HAP-1 (cell line): ENCODE measurements around the gene SCEL.
A peak's percentile ranks its signal among the peaks of the same experiment; 100 is the strongest.

Experiments
- DNase-seq, 2 experiments: peaks; one replicate each; pipeline ENCODE4 v3.0.0-alpha.2; 2016 to 2020; ENCODE audit warnings: low spot score in 2 of 2
- H3K27me3 ChIP-seq: fragments of 250-450 bp; sonication (Bioruptor Pico); 2 replicates; pipeline ENCODE4 v1.5.1; 2020; ENCODE audit warnings: low read depth, mild to moderate bottlenecking, moderate library complexity
- H3K36me3 ChIP-seq: fragments of 250-450 bp; sonication (Bioruptor Pico); replicated peaks from 2 replicates; pipeline ENCODE4 v1.5.1; 2020; ENCODE audit warnings: mild to moderate bottlenecking
- H3K4me1 ChIP-seq: fragments of 250-450 bp; sonication (Bioruptor Pico); 2 replicates; pipeline ENCODE4 v1.5.1; 2020; ENCODE audit warnings: mild to moderate bottlenecking
- H3K4me3 ChIP-seq: fragments of 250-450 bp; sonication (Bioruptor Pico); 2 replicates; pipeline ENCODE4 v1.5.1; 2020; ENCODE audit warnings: mild to moderate bottlenecking, moderate library complexity
- H3K9me3 ChIP-seq: fragments of 250-450 bp; sonication (Bioruptor Pico); 2 replicates; pipeline ENCODE4 v1.5.1; 2020; ENCODE audit warnings: mild to moderate bottlenecking, moderate library complexity
- in situ Hi-C: fragments of 300-500 bp; cut with MboI; formaldehyde crosslinking; loops from 3 replicates; pipeline ENCODE4 v1.14.3; 2020; ENCODE audit warnings: low sequenced_read_pairs, inconsistent platforms, mixed read lengths

Gene SCEL

GRCh38 chr13:77535448-77535847 is at the start of gene SCEL:
TSS of gene SCEL (plus strand) at chr13:77535706. CDS start at chr13:77555876, 20,170 bp downstream.
- Histone ChIP-seq H3K4me1 (no peaks in the 10 kb centered on the region), H3K4me3 (no peak within 1 kb of the TSS), H3K27me3 (peaks cover 18% of the 10 kb centered on the region), H3K9me3 (no peaks in the 10 kb centered on the region), H3K36me3 (no peaks in the 10 kb centered on the region)
- in situ Hi-C loops: no loop called here
- DNase-seq: no peak

- Histone ChIP-seq H3K27me3 (no peaks in the 10 kb centered on the region), H3K4me3 (no peak overlapping the region), H3K36me3 (no peaks in the 10 kb centered on the region), H3K9me3 (no peaks in the 10 kb centered on the region), H3K4me1 (no peaks in the 10 kb centered on the region)
- in situ Hi-C loops: no loop called here
- DNase-seq: no peak
These were observed 45.8 kb upstream of the SCEL start for GRCh38 chr13:77489566-77490337.

- H3K36me3 ChIP-seq: no peaks in the 10 kb centered on the region
- H3K9me3 ChIP-seq: no peaks in the 10 kb centered on the region
- in situ Hi-C loops: no loop called here
- H3K4me1 ChIP-seq: no peaks in the 10 kb centered on the region
- H3K4me3 ChIP-seq: no peak overlapping the region
- peak in 1 of 2 experiments; percentile 41 for DNase-seq
- H3K27me3 ChIP-seq: no peaks in the 10 kb centered on the region
These were observed 42.5 kb upstream of the SCEL start for GRCh38 chr13:77492982-77493381.

- no peaks in the 10 kb centered on the region for H3K36me3 ChIP-seq
- H3K4me3 ChIP-seq: no peak overlapping the region
- in situ Hi-C loops: no loop called here
- DNase-seq: no peak
- no peaks in the 10 kb centered on the region for H3K9me3 ChIP-seq
- H3K4me1 ChIP-seq: no peaks in the 10 kb centered on the region
- no peaks in the 10 kb centered on the region for H3K27me3 ChIP-seq
These were observed 41.3 kb upstream of the SCEL start for GRCh38 chr13:77494226-77494625.

- no peak overlapping the region for H3K4me3 ChIP-seq
- no peaks in the 10 kb centered on the region for H3K9me3 ChIP-seq
- DNase-seq: no peak
- in situ Hi-C loops: no loop called here
- no peaks in the 10 kb centered on the region for H3K36me3 ChIP-seq
- H3K27me3 ChIP-seq: no peaks in the 10 kb centered on the region
- H3K4me1 ChIP-seq: no peaks in the 10 kb centered on the region
These were observed 38.2 kb upstream of the SCEL start for GRCh38 chr13:77497350-77497749.

- Histone ChIP-seq H3K4me1 (no peaks in the 10 kb centered on the region), H3K36me3 (no peaks in the 10 kb centered on the region), H3K27me3 (no peaks in the 10 kb centered on the region), H3K4me3 (no peak overlapping the region), H3K9me3 (no peaks in the 10 kb centered on the region)
- DNase-seq: no peak
- in situ Hi-C loops: no loop called here
These were observed 37.7 kb upstream of the SCEL start for GRCh38 chr13:77497835-77498234.

GRCh38 chr13:77502104-77502720 is 33.3 kb upstream of the SCEL start:
- in situ Hi-C loops: no loop called here
- H3K36me3 ChIP-seq: no peaks in the 10 kb centered on the region
- no peak for DNase-seq
- H3K27me3 ChIP-seq: no peaks in the 10 kb centered on the region
- H3K4me1 ChIP-seq: no peaks in the 10 kb centered on the region
- H3K9me3 ChIP-seq: no peaks in the 10 kb centered on the region
- H3K4me3 ChIP-seq: no peak overlapping the region

GRCh38 chr13:77503398-77503797 is 32.1 kb upstream of the SCEL start:
- no peak overlapping the region for H3K4me3 ChIP-seq
- no peak for DNase-seq
- in situ Hi-C loops: no loop called here

GRCh38 chr13:77506874-77507273 is 28.6 kb upstream of the SCEL start:
- Histone ChIP-seq H3K36me3 (no peaks in the 10 kb centered on the region), H3K9me3 (no peaks in the 10 kb centered on the region), H3K4me1 (no peaks in the 10 kb centered on the region), H3K4me3 (no peak overlapping the region), H3K27me3 (0 out of 2 replicates have a peak, but pooled peaks cover 4% of the 10 kb centered on the region)
- no peak for DNase-seq
- in situ Hi-C loops: no loop called here

More at GRCh38 chr13:77503398-77503797, 32.1 kb upstream of the SCEL start:
- Histone ChIP-seq H3K9me3 (no peaks in the 10 kb centered on the region), H3K36me3 (no peaks in the 10 kb centered on the region), H3K27me3 (no peaks in the 10 kb centered on the region), H3K4me1 (no peaks in the 10 kb centered on the region)

GRCh38 chr13:77507931-77508776 is 27.4 kb upstream of the SCEL start:
- no peaks in the 10 kb centered on the region for H3K36me3 ChIP-seq
- no peak overlapping the region for H3K4me3 ChIP-seq
- in situ Hi-C loops: no loop called here
- no peak for DNase-seq
- H3K27me3 ChIP-seq: 0 out of 2 replicates have a peak, but pooled peaks cover 4% of the 10 kb centered on the region
- no peaks in the 10 kb centered on the region for H3K9me3 ChIP-seq
- no peaks in the 10 kb centered on the region for H3K4me1 ChIP-seq

GRCh38 chr13:77508959-77509620 is 26.4 kb upstream of the SCEL start:
- in situ Hi-C loops: no loop called here
- DNase-seq: no peak
- Histone ChIP-seq H3K36me3 (no peaks in the 10 kb centered on the region), H3K9me3 (no peaks in the 10 kb centered on the region), H3K4me3 (no peak overlapping the region), H3K4me1 (no peaks in the 10 kb centered on the region), H3K27me3 (0 out of 2 replicates have a peak, but pooled peaks cover 4% of the 10 kb centered on the region)

GRCh38 chr13:77510156-77510555 is 25.4 kb upstream of the SCEL start:
- in situ Hi-C loops: no loop called here
- Histone ChIP-seq H3K4me1 (no peaks in the 10 kb centered on the region), H3K4me3 (no peak overlapping the region), H3K9me3 (no peaks in the 10 kb centered on the region), H3K36me3 (no peaks in the 10 kb centered on the region), H3K27me3 (0 out of 2 replicates have a peak, but pooled peaks cover 4% of the 10 kb centered on the region)
- DNase-seq: no peak

- no peak for DNase-seq
- H3K27me3 ChIP-seq: 0 out of 2 replicates have a peak, but pooled peaks cover 4% of the 10 kb centered on the region
- no peaks in the 10 kb centered on the region for H3K36me3 ChIP-seq
- H3K4me3 ChIP-seq: no peak overlapping the region
- H3K4me1 ChIP-seq: no peaks in the 10 kb centered on the region
- no peaks in the 10 kb centered on the region for H3K9me3 ChIP-seq
- in situ Hi-C loops: no loop called here
These were observed 24.0 kb upstream of the SCEL start for GRCh38 chr13:77511552-77511951.
